ENCODE data around the gene TMIE. TPM values are rescaled to one million over a fixed set of nuclear protein-coding genes. Genes with fewer than 3 reads are reported as not detected.

Gene TMIE
- total RNA-seq, 4 donors from 2014 or later, result 0.59 to 0.78 (median 0.72) TPM; not detected in 1

DNA sequence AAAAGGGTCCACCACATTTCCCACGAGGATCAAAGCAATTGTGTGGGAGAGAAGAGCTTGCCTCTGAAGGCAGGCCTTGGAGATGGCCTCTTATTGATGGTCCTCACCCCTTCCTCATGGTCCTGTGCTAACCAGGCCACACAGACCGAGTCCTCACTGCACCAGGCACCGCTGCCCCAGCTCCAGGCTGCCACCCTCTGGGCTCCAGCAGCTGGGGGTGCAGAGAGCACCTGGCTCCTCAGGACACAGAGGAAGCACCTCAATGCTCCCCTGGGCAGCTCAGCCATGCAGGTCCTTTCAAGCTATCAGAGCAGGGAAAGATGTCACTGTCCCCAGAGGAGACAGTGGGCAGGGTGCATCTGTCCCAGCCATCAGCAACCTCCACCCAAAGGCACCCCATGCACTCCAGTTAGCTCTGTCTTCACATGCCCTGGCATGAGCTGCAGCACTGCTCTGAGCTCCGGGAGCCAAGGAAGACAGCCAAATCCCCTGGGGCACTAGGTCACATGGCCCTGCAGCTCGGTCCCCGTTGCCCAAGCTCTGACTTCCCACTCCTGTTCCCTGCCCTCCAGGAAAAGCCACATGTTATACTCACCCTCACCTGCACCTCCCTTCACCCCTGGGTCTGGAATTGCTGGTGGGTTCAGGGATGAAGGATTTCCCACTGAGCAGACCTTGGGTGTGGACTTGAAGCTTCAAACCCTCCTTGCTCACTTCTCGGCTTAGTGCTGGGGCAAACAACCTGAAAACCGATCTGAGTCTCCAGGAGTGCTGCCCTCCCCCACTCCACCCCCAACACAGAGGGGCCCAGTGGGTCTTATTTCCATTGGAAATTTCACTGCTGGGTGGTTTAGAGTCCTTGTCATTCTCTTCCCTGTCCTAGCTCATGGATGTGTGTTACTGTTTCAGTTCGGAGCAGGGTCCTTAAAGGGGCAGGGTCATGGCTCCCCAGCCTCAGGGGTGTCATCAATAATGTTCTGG lies 40.4 kb upstream of the TMIE start:
- TF ChIP-seq EP300 (IDR thresholded peaks at IDR 0.05) (no peak), CTCF (IDR thresholded peaks at IDR 0.05) (no peak), POLR2A (IDR thresholded peaks at IDR 0.05) (no peak), POLR2AphosphoS5 (IDR thresholded peaks at IDR 0.05) (no peak)
- H3K36me3 ChIP-seq, result no peaks in the 10 kb centered on the region
- WGBS, result 34% methylated on average over 6 of the region's 9 CpGs
- no peaks in the 10 kb centered on the region for H3K27me3 ChIP-seq
- H3K4me1 ChIP-seq, result peaks cover 40% of the 10 kb centered on the region
- DNase-seq (ENCODE audit: low spot score in 2 of 2), result peak; percentile 64 to 78
- H3K9me3 ChIP-seq, result no peaks in the 10 kb centered on the region
- no peak overlapping the region for H3K4me3 ChIP-seq
- no peak overlapping the region for H3K27ac ChIP-seq

DNA sequence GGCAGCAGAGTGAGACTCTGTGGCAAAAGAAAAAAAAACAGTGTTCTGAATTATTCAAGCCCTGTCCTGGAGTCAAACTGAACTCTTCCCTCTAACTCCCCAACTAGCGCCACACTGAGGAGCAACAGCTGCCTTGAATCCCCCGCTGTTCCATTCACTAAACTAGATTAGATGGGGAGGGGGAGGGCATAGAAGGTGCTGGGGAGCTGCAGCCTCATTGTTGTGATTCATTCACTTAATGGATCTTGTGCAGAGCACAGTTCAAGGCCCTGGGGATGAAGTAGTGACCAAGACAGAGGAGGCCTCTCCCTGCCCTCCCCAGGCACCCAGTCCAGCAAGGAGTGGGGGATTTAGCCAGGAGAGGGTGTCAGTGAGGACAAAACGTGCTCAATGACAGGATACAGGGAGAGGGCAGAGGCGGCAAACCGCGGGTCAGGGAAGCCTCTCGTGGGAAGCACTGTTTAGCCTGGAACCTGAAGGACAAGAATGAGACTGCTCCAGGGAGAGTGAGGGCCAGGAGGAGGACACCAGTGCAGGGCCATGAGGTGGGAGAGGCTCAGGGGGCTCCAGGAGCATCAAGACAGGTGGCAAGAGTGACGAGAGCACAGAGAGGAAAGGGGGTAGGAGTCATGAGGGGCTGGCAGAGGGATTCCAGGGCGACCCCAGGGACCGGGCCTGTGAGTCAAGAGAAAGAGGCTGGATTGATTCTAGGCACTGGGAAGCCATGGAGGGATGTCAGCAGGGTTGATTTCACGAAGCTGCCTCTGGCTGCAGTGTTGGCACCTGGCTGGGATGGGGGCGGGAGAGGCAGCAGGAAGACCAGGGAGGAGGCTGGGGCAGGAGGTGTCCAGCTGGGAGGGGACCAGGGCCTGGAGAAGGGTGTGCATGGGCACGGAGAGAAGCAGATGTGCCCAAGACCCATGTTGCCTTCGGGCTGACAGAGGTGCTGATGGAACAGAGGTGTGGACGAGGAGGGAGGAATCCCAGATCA lies 39.1 kb upstream of the TMIE start:
- Histone ChIP-seq H3K36me3 (no peaks in the 10 kb centered on the region), H3K27me3 (no peaks in the 10 kb centered on the region), H3K9me3 (no peaks in the 10 kb centered on the region), H3K4me1 (peaks cover 44% of the 10 kb centered on the region), H3K4me3 (no peak overlapping the region), H3K27ac (no peak overlapping the region)
- TF ChIP-seq POLR2AphosphoS5 (IDR thresholded peaks at IDR 0.05) (no peak), POLR2A (IDR thresholded peaks at IDR 0.05) (no peak), EP300 (IDR thresholded peaks at IDR 0.05) (no peak), CTCF (IDR thresholded peaks at IDR 0.05) (no peak)
- DNase-seq (ENCODE audit: low spot score in 2 of 2), result peak; percentile 48 to 69
- 85% methylated on average over 15 of the region's 15 CpGs for WGBS

- Histone ChIP-seq H3K4me3 (no peak overlapping the region), H3K27me3 (no peaks in the 10 kb centered on the region), H3K27ac (no peak overlapping the region), H3K4me1 (peaks cover 44% of the 10 kb centered on the region), H3K9me3 (no peaks in the 10 kb centered on the region), H3K36me3 (no peaks in the 10 kb centered on the region)
- TF ChIP-seq POLR2A (IDR thresholded peaks at IDR 0.05), result no peak
- no peak for TF ChIP-seq POLR2AphosphoS5 (IDR thresholded peaks at IDR 0.05)
- peak; percentile 70 to 80 for DNase-seq (ENCODE audit: low spot score in 2 of 2)
- WGBS, result 48% methylated on average over 15 of the region's 17 CpGs
These were observed 38.2 kb upstream of the TMIE start for GRCh38 chr3:46662771-46663551.

DNA sequence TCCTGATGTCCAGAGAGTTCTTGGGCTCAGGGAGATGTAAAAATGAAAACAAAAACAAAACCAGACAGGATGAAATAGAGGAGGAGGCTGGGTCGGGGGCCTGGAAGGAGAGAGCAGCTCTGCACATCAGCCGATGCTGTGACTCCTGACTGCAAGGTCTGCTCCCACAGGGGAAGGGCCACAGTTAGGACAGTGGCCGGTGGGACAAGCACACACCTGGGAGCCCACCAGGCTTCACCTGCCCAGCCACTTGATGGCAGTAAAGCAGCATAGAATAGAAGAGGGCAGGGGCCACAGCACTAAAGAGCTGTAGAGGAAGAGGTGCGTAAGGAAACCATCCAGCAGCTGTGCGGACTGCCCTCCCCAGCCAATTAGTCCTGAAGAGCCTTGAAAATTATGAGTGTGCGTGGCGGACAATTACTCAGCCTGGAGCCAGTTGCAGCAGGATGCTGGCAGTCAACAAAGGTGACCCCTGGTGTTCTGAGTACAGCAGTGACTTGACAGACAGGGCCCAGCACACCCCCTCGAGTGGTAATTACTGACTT lies 37.5 kb upstream of the TMIE start:
- Histone ChIP-seq H3K9me3 (no peaks in the 10 kb centered on the region), H3K27ac (no peak overlapping the region), H3K4me3 (no peak overlapping the region), H3K27me3 (no peaks in the 10 kb centered on the region), H3K36me3 (no peaks in the 10 kb centered on the region), H3K4me1 (peaks cover 44% of the 10 kb centered on the region)
- 51% methylated on average over 8 of the region's 8 CpGs for WGBS
- TF ChIP-seq CTCF (IDR thresholded peaks at IDR 0.05) (no peak), POLR2AphosphoS5 (IDR thresholded peaks at IDR 0.05) (no peak), POLR2A (IDR thresholded peaks at IDR 0.05) (no peak), EP300 (IDR thresholded peaks at IDR 0.05) (no peak)
- peak; percentile 57 to 59 for DNase-seq (ENCODE audit: low spot score in 2 of 2)

All from suprapubic skin (tissue), 4 donors.